NCI-H1048 (cell line): ENCODE measurements around the gene NR3C2.

Source experiments
- DNase-seq: peaks from one replicate; lab custom pipeline; 2025; lab: John Stamatoyannopoulos, UW

Gene NR3C2

GRCh38 chr4:148263127-148263526 is 179.1 kb downstream of the NR3C2 start:
- no peak for DNase-seq

- DNase-seq, result no peak
Observed at GRCh38 chr4:148261848-148262247, 180.4 kb downstream of the NR3C2 start.

GRCh38 chr4:148259841-148260240 is 182.4 kb downstream of the NR3C2 start:
- no peak for DNase-seq

- no peak for DNase-seq
Observed at GRCh38 chr4:148258535-148258934, 183.7 kb downstream of the NR3C2 start.

DNA sequence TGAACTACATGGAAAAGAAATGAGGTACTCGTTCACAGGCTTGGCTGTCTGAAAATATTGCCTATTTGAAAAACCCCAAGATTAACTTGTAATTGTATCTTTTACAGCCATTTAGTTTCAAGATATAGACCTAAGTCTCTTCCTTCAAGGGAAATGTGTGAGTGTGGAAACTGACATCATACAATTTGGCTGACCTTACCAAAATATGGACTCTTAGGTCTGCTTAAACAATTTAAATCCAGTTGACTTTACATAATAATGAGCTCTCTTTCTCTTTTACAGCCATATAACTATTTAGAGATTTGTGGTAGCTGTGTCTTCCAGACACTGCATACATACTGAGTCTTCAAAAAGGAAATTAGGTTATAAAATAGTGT is 186.9 kb downstream of the NR3C2 start:
- DNase-seq, result no peak

GRCh38 chr4:148254621-148255343 is 187.4 kb downstream of the NR3C2 start:
- no peak for DNase-seq

- DNase-seq, result no peak
Observed at GRCh38 chr4:148253768-148254167, 188.4 kb downstream of the NR3C2 start.

- DNase-seq, result no peak
Observed at GRCh38 chr4:148248824-148249223, 193.4 kb downstream of the NR3C2 start.

DNA sequence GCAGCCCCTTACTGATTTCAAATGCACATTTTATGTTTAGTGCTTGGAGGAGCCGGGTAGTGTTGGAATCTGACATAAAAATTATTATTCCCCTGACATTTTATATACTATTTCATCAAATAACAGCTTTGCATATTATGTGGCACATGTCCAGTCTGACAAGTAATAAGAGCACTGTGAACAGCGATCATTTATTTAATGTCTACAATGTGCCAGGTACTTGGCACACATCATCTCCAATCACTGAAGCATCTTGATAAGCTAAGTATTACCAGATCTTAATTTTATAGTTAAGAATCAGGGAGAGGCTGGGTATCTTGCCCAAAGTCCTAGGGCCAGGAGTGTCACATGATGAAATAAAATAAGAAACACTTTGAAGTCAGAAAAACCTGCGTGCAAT is 197.2 kb downstream of the NR3C2 start:
- no peak for DNase-seq

DNA sequence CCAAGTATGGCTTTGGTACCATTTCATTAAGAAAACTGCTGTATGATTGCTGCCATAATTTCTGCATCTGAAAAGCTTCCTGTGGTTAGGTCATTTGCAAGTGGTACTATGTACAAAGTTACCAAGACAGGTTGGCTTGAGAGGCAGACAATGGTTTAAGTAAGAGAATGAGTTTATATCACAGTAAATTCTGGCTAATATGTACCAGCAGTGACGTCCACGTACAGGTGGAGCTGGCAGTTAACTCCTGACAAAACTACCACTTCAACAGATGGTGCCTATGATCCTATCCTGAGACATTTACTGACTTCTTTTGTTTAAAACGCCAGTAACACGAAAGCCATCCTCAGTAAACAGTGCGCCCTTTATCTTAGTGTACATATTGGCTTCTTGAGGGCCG is 198.4 kb downstream of the NR3C2 start:
- no peak for DNase-seq

GRCh38 chr4:148240241-148240640 is 202.0 kb downstream of the NR3C2 start:
- no peak for DNase-seq

DNA sequence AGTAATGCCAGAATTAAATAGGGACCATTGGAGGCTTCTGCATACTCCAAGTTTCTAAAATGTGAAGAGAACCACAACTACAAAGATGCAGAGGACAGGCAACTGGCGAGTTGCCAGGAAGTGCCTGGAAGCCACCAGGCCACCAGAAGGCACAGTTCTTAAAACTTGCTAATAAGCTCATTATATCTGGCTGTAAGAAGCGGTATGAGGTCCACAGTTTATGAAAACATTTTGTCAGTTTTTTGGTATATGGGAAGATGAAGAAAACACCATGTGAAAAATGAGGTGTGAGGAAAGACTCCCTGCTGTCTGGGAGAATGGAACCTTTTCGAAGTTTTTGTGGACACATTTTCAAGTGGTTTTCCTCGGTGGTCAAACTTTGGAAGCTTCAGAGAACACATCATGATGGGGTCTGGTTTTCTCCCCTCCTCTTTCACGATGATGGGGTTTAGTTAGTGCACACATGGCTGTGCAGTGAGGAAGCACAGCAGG is 202.7 kb downstream of the NR3C2 start:
- no peak for DNase-seq

DNA sequence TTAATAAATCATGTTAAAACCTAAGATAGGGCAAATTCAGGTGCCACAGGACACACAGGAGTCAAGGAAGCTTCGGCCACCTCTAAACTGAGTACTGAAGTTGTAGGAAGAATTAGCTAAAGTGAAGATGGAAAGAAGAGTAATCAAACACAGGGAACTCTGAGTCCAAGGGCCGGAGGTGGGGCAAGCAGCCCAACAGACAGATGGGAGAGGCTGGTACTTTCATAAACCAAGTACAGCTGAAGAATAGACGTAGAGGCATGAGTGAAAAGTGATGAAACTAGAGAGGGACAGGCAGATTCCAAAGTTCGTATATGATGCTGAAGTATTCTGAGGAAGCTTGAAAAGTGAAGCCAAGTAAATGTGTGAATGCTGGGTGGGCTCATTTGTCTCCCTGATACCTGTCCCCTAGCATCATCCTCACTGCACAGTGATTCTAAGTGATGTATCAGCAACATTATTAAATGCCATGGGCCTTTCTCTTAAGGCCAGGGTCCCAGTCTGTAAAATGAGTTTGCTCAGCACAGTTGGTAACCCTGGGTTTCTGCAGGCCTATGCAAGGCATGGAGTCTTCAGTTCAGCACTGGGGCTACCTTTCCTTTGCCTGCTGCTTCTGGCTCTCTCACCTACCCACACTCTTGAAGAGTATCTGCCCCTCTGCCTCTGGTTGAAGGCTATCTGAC is 203.3 kb downstream of the NR3C2 start:
- no peak for DNase-seq

DNA sequence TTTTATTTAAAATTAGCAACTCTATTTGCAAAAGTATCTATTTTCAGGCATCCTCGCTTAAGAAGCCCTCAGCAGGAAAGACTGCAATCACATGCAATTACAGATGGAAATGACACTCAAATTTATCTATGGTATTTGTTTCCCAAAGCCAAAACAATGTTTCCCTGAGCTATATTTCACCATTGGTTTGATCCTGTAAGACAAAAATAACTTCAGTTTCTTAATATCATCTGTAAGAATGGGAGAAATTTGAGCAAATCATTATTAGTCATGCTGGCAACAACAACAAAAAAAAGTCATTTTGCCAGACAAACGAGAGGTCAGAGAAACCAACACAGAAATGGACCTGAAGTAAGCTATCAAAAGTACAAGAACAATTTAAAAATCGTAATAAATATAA is 204.1 kb downstream of the NR3C2 start:
- DNase-seq, result no peak

- no peak for DNase-seq
Observed at GRCh38 chr4:148235809-148236208, 206.4 kb downstream of the NR3C2 start.

DNA sequence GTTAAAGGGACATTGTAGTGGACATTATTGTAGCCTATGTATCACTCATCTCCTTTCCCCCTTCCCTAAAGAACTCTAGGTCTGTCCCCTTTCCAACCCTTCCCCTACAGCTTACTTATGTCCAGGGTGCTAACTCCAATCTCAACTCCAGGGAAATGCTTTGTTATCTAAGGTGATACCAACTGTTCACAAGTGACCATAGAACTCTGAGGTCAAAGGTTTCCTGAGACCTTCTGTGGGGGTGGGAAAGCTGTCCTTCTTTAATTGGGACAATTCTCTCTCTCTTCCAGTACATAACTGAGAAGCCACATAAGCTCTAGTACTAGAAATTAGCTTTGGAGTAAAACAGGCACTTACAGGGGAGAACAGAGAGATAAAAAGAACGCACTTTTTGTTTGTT is 212.4 kb downstream of the NR3C2 start:
- no peak for DNase-seq

GRCh38 chr4:148229028-148229427 is 213.2 kb downstream of the NR3C2 start:
- DNase-seq, result no peak

- DNase-seq, result no peak
Observed at GRCh38 chr4:148227147-148227546, 215.1 kb downstream of the NR3C2 start.

DNA sequence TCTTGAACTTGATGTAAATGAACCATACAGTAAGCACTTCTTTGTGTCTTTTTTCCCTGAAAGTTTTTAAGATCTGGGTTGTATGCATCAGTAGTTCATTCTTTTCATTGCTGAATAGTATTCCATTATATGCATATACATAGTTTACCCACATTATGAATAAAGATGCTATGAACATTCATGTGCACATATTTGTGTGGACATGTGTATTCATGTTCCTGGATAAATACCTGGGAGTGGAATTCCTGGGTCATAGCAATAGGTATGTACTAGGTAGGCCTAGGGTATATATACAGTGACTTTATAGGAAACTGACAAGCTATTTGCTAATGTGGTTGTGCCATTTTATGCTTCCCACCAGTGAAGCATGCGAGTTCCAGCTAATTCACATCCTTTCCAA is 215.9 kb downstream of the NR3C2 start:
- DNase-seq, result no peak

DNA sequence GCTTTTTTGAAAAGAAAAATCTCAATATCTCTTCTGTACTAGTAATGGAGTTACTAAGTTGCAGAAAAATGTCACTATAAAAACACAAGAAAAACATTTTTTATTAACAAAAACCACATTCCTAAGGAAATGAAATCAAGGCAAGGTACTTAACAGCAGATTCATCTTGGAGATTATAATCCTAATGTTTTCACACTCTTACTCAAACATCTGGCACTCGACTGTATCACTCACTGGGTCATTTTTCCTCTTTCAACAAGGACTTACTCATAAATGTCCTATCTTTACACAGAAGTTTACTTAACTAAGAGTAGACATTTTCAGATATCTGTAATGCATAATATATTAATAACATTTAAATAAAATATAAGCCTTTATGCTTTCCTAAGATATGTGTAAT is 216.6 kb downstream of the NR3C2 start:
- DNase-seq, result no peak

DNA sequence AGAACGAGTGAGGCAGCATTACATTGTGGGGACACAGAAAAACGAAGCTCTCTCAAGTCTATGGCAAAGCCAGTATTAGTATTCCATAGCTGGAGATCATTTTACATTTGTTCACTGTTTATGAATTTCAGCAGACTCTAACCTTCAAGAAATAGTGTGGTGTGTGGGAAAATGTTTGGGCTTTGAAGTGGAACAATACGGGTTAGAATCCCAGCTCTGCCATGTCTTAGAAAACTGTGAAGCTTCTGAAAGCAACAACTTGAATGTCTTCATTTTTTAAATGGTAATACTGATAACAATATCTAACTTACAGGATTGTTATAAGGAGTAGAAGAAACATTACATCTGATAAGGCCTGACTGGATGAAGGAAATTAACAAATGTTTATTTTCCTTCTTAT is 217.7 kb downstream of the NR3C2 start:
- DNase-seq, result no peak

DNA sequence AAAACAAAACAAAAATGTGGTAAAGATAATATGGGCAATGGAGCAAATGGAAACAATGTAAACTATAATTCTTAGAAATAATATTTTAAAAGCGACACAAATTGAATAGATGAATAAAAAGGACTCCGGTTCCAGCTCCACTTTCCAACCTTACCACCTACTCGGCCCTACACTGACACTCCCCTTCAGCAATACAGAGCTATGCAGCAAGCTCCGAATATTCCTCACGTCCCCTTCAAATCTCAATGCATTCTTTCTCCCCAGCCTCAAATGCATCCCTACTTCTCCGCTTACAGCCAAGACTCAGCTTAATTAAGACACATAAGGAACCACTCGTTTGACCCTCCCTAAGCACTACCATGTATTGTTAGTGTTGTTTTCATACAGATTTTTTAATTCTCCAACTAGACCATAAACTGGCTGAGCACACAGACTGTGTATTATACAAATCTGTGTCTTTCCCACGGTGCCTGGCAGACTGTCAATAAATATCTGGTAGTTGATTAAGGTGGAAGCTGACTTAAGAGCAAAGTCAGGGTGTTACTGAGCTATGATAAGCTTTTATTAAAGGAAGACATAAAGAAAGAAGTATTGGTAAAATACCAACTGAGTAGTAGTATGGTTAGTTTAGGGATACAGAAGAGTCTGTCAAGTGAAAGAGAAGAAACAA is 219.1 kb downstream of the NR3C2 start:
- DNase-seq, result no peak
